Measurements from ENCODE around the gene RERGL.

RERGL gene, protein sequence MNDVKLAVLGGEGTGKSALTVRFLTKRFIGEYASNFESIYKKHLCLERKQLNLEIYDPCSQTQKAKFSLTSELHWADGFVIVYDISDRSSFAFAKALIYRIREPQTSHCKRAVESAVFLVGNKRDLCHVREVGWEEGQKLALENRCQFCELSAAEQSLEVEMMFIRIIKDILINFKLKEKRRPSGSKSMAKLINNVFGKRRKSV

GRCh38 chr12:18090093-18090492 lies at the start of gene RERGL:
Gene RERGL, minus strand, starts transcription at chr12:18090193. Its CDS starts 53 bp downstream, at chr12:18090140.
- peaks cover 9% of the 10 kb centered on the region for H3K27me3 ChIP-seq (ENCODE audit: insufficient read depth, low read length)
- no peaks in the 10 kb centered on the region for H3K36me3 ChIP-seq (ENCODE audit: insufficient read depth, low read length)
- H3K4me3 ChIP-seq (ENCODE audit: low read depth, low read length): no peak within 1 kb of the TSS
- H3K4me1 ChIP-seq (ENCODE audit: control insufficient read depth, insufficient read depth, low read length, unreplicated experiment): no peaks in the 10 kb centered on the region
- H3K27ac ChIP-seq (ENCODE audit: low read depth, low read length): no peak within 1 kb of the TSS
- no peaks in the 10 kb centered on the region for H3K79me2 ChIP-seq (ENCODE audit: control insufficient read depth, insufficient read depth, low read length, unreplicated experiment)
- no peak within 1 kb of the TSS for H2AFZ ChIP-seq (ENCODE audit: low read length, unreplicated experiment)

DNA sequence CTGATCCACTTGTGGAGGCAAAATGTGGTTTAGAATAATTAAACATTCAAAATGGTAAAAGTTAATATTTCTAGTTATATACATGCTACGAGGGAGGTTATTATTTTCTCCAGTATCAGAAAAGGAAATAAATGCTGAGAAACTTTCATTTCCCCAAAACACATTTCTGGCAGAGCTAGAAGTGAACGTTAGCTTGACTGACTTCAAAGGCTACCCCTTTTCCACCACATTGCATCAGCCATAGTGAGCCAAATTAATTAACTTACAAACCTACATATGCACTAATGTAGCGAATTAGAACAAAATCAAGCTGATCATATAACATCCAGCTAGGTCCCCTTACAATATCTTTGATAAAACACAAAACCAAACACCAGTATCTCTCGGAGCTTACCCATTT lies 49.3 kb upstream of the RERGL start:
- H3K79me2 ChIP-seq (ENCODE audit: control insufficient read depth, insufficient read depth, low read length, unreplicated experiment): no peaks in the 10 kb centered on the region
- no peak overlapping the region for H3K4me3 ChIP-seq (ENCODE audit: low read depth, low read length)
- H3K27me3 ChIP-seq (ENCODE audit: insufficient read depth, low read length): no peaks in the 10 kb centered on the region
- peaks cover 37% of the 10 kb centered on the region for H3K4me1 ChIP-seq (ENCODE audit: control insufficient read depth, insufficient read depth, low read length, unreplicated experiment)
- no peaks in the 10 kb centered on the region for H3K36me3 ChIP-seq (ENCODE audit: insufficient read depth, low read length)
- no peak overlapping the region for H3K27ac ChIP-seq (ENCODE audit: low read depth, low read length)
- no peak overlapping the region for H2AFZ ChIP-seq (ENCODE audit: low read length, unreplicated experiment)

- H3K36me3 ChIP-seq (ENCODE audit: insufficient read depth, low read length): no peaks in the 10 kb centered on the region
- no peak overlapping the region for H3K27ac ChIP-seq (ENCODE audit: low read depth, low read length)
- H2AFZ ChIP-seq (ENCODE audit: low read length, unreplicated experiment): no peak overlapping the region
- no peaks in the 10 kb centered on the region for H3K79me2 ChIP-seq (ENCODE audit: control insufficient read depth, insufficient read depth, low read length, unreplicated experiment)
- H3K4me1 ChIP-seq (ENCODE audit: control insufficient read depth, insufficient read depth, low read length, unreplicated experiment): peaks cover 19% of the 10 kb centered on the region
- no peaks in the 10 kb centered on the region for H3K27me3 ChIP-seq (ENCODE audit: insufficient read depth, low read length)
- no peak overlapping the region for H3K4me3 ChIP-seq (ENCODE audit: low read depth, low read length)
Measured at GRCh38 chr12:18135509-18135908, 45.5 kb upstream of the RERGL start.

DNA sequence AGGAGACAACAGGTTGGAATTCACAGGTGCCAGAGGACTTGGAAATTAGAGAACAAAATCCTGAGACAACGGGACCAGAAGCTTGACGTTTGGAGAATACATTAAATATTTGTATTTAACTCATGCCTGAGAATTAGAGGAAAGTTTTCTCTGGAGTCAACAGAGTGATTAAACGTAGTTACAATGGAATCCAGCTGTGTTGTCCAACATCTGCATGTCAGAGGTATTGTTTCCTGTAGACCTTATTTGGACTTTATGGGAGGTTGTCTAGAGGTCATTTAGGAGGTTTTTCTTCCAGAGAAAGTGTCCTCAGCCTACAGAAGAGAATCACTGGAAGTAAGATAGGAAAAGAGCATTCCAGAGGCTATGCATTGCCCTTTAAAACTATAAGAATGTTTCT lies 45.1 kb upstream of the RERGL start:
- H3K4me3 ChIP-seq (ENCODE audit: low read depth, low read length): no peak overlapping the region
- no peaks in the 10 kb centered on the region for H3K36me3 ChIP-seq (ENCODE audit: insufficient read depth, low read length)
- no peak overlapping the region for H3K27ac ChIP-seq (ENCODE audit: low read depth, low read length)
- H3K27me3 ChIP-seq (ENCODE audit: insufficient read depth, low read length): no peaks in the 10 kb centered on the region
- H3K79me2 ChIP-seq (ENCODE audit: control insufficient read depth, insufficient read depth, low read length, unreplicated experiment): no peaks in the 10 kb centered on the region
- H2AFZ ChIP-seq (ENCODE audit: low read length, unreplicated experiment): no peak overlapping the region
- peaks cover 15% of the 10 kb centered on the region for H3K4me1 ChIP-seq (ENCODE audit: control insufficient read depth, insufficient read depth, low read length, unreplicated experiment)

DNA sequence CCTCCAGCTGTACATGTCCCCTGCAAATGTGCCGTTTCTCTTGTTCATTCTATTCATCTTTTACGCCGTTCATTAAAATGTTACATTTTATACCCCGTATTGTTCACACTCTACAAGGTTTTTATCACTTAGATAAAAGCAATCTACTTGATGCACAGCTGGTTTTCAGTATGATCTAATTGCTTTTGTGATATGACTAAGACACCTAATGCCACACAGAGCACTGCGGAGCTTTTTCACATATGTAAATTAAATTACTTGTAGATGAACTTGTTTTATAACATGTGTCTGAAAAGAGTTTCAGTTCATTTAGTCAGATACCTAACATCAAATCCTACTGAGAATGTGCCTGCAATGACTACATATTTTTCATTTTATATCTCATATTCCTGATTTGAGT lies 40.9 kb upstream of the RERGL start:
- Histone ChIP-seq H3K27me3 (ENCODE audit: insufficient read depth, low read length) (no peaks in the 10 kb centered on the region), H3K27ac (ENCODE audit: low read depth, low read length) (no peak overlapping the region), H2AFZ (ENCODE audit: low read length, unreplicated experiment) (no peak overlapping the region), H3K79me2 (ENCODE audit: control insufficient read depth, insufficient read depth, low read length, unreplicated experiment) (no peaks in the 10 kb centered on the region), H3K4me1 (ENCODE audit: control insufficient read depth, insufficient read depth, low read length, unreplicated experiment) (peaks cover 12% of the 10 kb centered on the region), H3K4me3 (ENCODE audit: low read depth, low read length) (no peak overlapping the region), H3K36me3 (ENCODE audit: insufficient read depth, low read length) (no peaks in the 10 kb centered on the region)

DNA sequence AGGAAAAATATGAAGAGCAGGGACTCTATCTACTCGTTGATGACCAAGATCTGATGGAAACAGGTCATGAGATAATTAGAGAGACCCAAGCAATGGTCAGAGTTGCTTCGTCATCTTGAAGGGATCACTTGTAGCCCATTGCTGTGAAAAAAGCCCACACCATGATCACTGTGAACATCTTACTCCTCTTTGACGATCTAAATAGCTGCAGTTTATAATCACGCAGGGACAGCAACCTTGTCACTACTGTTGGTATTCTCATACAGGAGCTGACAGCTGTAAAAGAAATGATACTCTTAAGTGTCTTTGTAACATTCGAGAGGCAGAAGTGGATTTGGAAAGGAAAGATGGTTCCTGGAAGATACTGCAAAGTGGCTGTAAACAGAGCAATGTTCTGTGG lies 33.7 kb upstream of the RERGL start:
- H2AFZ ChIP-seq (ENCODE audit: low read length, unreplicated experiment): no peak overlapping the region

DNA sequence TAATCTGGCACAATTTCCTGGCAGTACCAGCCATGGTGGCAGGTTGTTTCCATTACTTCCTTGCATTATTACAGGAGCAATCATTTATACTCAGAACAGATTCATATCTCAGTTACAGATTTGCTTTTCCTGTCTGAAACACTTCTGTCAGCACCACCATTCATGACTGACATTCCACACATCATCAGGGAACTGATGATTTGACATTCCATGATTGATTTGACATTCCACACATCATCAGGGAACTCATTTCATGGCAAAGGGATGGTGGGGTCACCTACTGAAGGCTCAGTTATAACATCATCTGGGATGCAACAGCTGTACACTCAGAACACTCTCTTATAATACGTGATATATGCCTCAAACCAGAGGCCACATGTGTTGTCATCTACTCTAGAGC lies 30.9 kb upstream of the RERGL start:
- H3K79me2 ChIP-seq (ENCODE audit: control insufficient read depth, insufficient read depth, low read length, unreplicated experiment): no peaks in the 10 kb centered on the region

More for the DNA sequence above, 33.7 kb upstream of the RERGL start:
- Histone ChIP-seq H3K27me3 (ENCODE audit: insufficient read depth, low read length) (no peaks in the 10 kb centered on the region), H3K36me3 (ENCODE audit: insufficient read depth, low read length) (no peaks in the 10 kb centered on the region), H3K27ac (ENCODE audit: low read depth, low read length) (no peak overlapping the region), H3K79me2 (ENCODE audit: control insufficient read depth, insufficient read depth, low read length, unreplicated experiment) (no peaks in the 10 kb centered on the region), H3K4me3 (ENCODE audit: low read depth, low read length) (no peak overlapping the region), H3K4me1 (ENCODE audit: control insufficient read depth, insufficient read depth, low read length, unreplicated experiment) (no peaks in the 10 kb centered on the region)

GRCh38 chr12:18108611-18109010 lies 18.6 kb upstream of the RERGL start:
- H3K27ac ChIP-seq (ENCODE audit: low read depth, low read length): no peak overlapping the region
- H2AFZ ChIP-seq (ENCODE audit: low read length, unreplicated experiment): no peak overlapping the region
- peaks cover 34% of the 10 kb centered on the region; the same call in 1 of the 2 replicates for H3K27me3 ChIP-seq (ENCODE audit: insufficient read depth, low read length)
- H3K4me1 ChIP-seq (ENCODE audit: control insufficient read depth, insufficient read depth, low read length, unreplicated experiment): no peaks in the 10 kb centered on the region
- H3K36me3 ChIP-seq (ENCODE audit: insufficient read depth, low read length): no peaks in the 10 kb centered on the region
- H3K4me3 ChIP-seq (ENCODE audit: low read depth, low read length): no peak overlapping the region
- H3K79me2 ChIP-seq (ENCODE audit: control insufficient read depth, insufficient read depth, low read length, unreplicated experiment): no peaks in the 10 kb centered on the region

More for the DNA sequence above, 30.9 kb upstream of the RERGL start:
- Histone ChIP-seq H3K4me3 (ENCODE audit: low read depth, low read length) (no peak overlapping the region), H3K4me1 (ENCODE audit: control insufficient read depth, insufficient read depth, low read length, unreplicated experiment) (no peaks in the 10 kb centered on the region), H3K36me3 (ENCODE audit: insufficient read depth, low read length) (no peaks in the 10 kb centered on the region), H3K27ac (ENCODE audit: low read depth, low read length) (no peak overlapping the region), H3K27me3 (ENCODE audit: insufficient read depth, low read length) (no peaks in the 10 kb centered on the region), H2AFZ (ENCODE audit: low read length, unreplicated experiment) (no peak overlapping the region)

- H3K79me2 ChIP-seq (ENCODE audit: control insufficient read depth, insufficient read depth, low read length, unreplicated experiment): no peaks in the 10 kb centered on the region
- no peak overlapping the region for H2AFZ ChIP-seq (ENCODE audit: low read length, unreplicated experiment)
- no peaks in the 10 kb centered on the region for H3K4me1 ChIP-seq (ENCODE audit: control insufficient read depth, insufficient read depth, low read length, unreplicated experiment)
- no peak overlapping the region for H3K27ac ChIP-seq (ENCODE audit: low read depth, low read length)
- peaks cover 9% of the 10 kb centered on the region; the same call in 1 of the 2 replicates for H3K27me3 ChIP-seq (ENCODE audit: insufficient read depth, low read length)
- no peaks in the 10 kb centered on the region for H3K36me3 ChIP-seq (ENCODE audit: insufficient read depth, low read length)
- H3K4me3 ChIP-seq (ENCODE audit: low read depth, low read length): no peak overlapping the region
Measured at GRCh38 chr12:18103624-18104023, 13.6 kb upstream of the RERGL start.

GRCh38 chr12:18101043-18101442 lies 11.1 kb upstream of the RERGL start:
- no peaks in the 10 kb centered on the region for H3K36me3 ChIP-seq (ENCODE audit: insufficient read depth, low read length)
- no peaks in the 10 kb centered on the region for H3K79me2 ChIP-seq (ENCODE audit: control insufficient read depth, insufficient read depth, low read length, unreplicated experiment)
- H2AFZ ChIP-seq (ENCODE audit: low read length, unreplicated experiment): no peak overlapping the region
- peaks cover 4% of the 10 kb centered on the region; the same call in 1 of the 2 replicates for H3K27me3 ChIP-seq (ENCODE audit: insufficient read depth, low read length)
- no peak overlapping the region for H3K4me3 ChIP-seq (ENCODE audit: low read depth, low read length)
- H3K4me1 ChIP-seq (ENCODE audit: control insufficient read depth, insufficient read depth, low read length, unreplicated experiment): no peaks in the 10 kb centered on the region
- H3K27ac ChIP-seq (ENCODE audit: low read depth, low read length): no peak overlapping the region

GRCh38 chr12:18084080-18084479 lies 5.9 kb downstream of the RERGL start:
- Histone ChIP-seq H3K79me2 (ENCODE audit: control insufficient read depth, insufficient read depth, low read length, unreplicated experiment) (no peaks in the 10 kb centered on the region), H2AFZ (ENCODE audit: low read length, unreplicated experiment) (no peak overlapping the region), H3K4me3 (ENCODE audit: low read depth, low read length) (no peak overlapping the region), H3K4me1 (ENCODE audit: control insufficient read depth, insufficient read depth, low read length, unreplicated experiment) (no peaks in the 10 kb centered on the region), H3K36me3 (ENCODE audit: insufficient read depth, low read length) (no peaks in the 10 kb centered on the region), H3K27me3 (ENCODE audit: insufficient read depth, low read length) (peaks cover 23% of the 10 kb centered on the region), H3K27ac (ENCODE audit: low read depth, low read length) (no peak overlapping the region)
